Gastrocnemius medialis (tissue), 4 donors: Measurements from ENCODE around the gene COL23A1. TPM values are rescaled to one million over a fixed set of nuclear protein-coding genes. Genes with fewer than 3 reads are reported as not detected.
"Not testable (repeated sequence)": the region's sequence is repeated elsewhere in the genome, so short reads cannot be mapped to it uniquely, and the experiment has no call there.

Experiments
- ATAC-seq, 2 donors: fragments of 150-250 bp; one replicate each; pipeline ENCODE4 v1.9.1; 2016
- DNase-seq, 2 donors: peaks; one replicate each; pipeline ENCODE4 v3.0.0-alpha.2; 2019
- H3K27ac ChIP-seq, 4 donors: fragments of 200-600 bp; sonication (generic); 1 replicate in 1 of 4; 2 replicates in 3 of 4; pipeline ENCODE4 v1.5.1; 2016 to 2018; ENCODE audit warnings: mild to moderate bottlenecking in 2 of 4, moderate library complexity in 1 of 4
- H3K27me3 ChIP-seq, 3 donors: fragments of 200-600 bp; sonication (generic) in 2 of 3; 1 replicate in 1 of 3; 2 replicates in 2 of 3; pipeline versions ENCODE4 v1.5.1 to v1.6.0; 2016 to 2019; ENCODE audit warnings: mild to moderate bottlenecking in 1 of 3, moderate library complexity in 1 of 3
- H3K36me3 ChIP-seq, 2 donors: fragments of 200-600 bp; sonication (generic) in 1 of 2; one replicate each; pipeline ENCODE4 v1.5.1; 2017 to 2018
- H3K4me1 ChIP-seq, 2 donors: fragments of 200-600 bp; sonication (generic) in 1 of 2; one replicate each; pipeline ENCODE4 v1.5.1; 2016 to 2017; ENCODE audit warnings: mild to moderate bottlenecking in 2 of 2
- H3K4me3 ChIP-seq, 4 donors: fragments of 200-600 bp; sonication (generic) in 3 of 4; 1 replicate in 1 of 4; 2 replicates in 3 of 4; pipeline ENCODE4 v1.5.1; 2016 to 2019; ENCODE audit warnings: mild to moderate bottlenecking in 2 of 4
- H3K9me3 ChIP-seq, 3 donors: fragments of 200-600 bp; sonication (generic) in 2 of 3; 1 replicate in 1 of 3; 2 replicates in 2 of 3; pipeline ENCODE4 v1.5.1; 2016 to 2019
- POLR2A ChIP-seq, 2 donors: fragments of 450-650 bp; IDR thresholded peaks; one replicate each; pipeline ENCODE4 v1.6.1; 2017; ENCODE audit warnings: antibody characterized with exemption in 2 of 2, mild to moderate bottlenecking in 2 of 2, moderate library complexity in 2 of 2
- in situ Hi-C, 4 donors: fragments of 200-750 bp; cut with MboI; loops; one replicate each; pipeline versions ENCODE4 v1.15.0 to v1.8.0; 2017; ENCODE audit warnings: low sequenced_read_pairs in 4 of 4
- intact Hi-C: fragments of 100-400 bp; cut with DNase I; formaldehyde crosslinking; loops from one replicate; pipeline ENCODE4 v1.15.1; 2023; ENCODE audit warnings: low total_unique reads
- total RNA-seq, 4 donors: library from RNA; depleted of rRNA; stranded (reverse); fragments of >200 nt; gene quantifications; one replicate each; pipeline versions ENCODE4 v1.1.0 to v1.2.3, GENCODE V29; 2016
- TF ChIP-seq, protein P1 (sequence below), 5 experiments: fragments of 450-650 bp in 3 of 5; fragments of 200-600 bp in 2 of 5; sonication (generic) in 2 of 5; IDR thresholded peaks in 4 of 5; conservative IDR thresholded peaks in 1 of 5; 1 replicate in 4 of 5; 2 replicates in 1 of 5; pipeline ENCODE4 v1.5.1; 2016 to 2019; ENCODE audit warnings: antibody characterized with exemption in 5 of 5, mild to moderate bottlenecking in 3 of 5, moderate library complexity in 3 of 5

The COL23A1 gene
- total RNA-seq, 4 donors from 2014 or later: 0.62 to 1.1 (median 0.97) TPM; not detected in 1

DNA sequence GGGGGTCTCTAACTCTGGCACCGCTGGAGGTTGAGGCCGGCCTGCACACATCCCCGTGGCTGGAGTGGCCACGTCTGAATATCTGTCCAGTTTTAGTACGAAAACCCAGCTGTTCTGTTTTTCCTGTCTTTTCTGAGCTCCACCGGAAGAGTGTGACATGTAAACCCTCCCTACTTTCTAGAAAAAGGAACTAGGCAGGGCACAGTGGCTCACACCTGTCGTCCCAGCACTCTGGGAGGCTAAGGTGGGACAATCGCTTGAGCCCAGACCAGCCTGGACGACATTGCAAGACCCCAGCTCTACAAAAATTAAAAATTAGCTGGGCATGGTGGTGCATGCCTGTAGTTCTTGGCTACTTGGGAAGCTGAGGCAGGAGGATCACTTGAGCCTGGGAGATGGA, 349.4 kb downstream of the COL23A1 start:
- Histone ChIP-seq H3K4me3 (no peak overlapping the region), H3K4me1 (peaks cover 37 to 53% of the 10 kb centered on the region in 2 donors), H3K27me3 (no peaks in the 10 kb centered on the region), H3K9me3 (no peaks in the 10 kb centered on the region), H3K27ac (peak overlapping the region; percentile 86 to 94 (median 92)), H3K36me3 (no peaks in the 10 kb centered on the region)
- ATAC-seq (no peak), DNase-seq (no peak)
- intact Hi-C loops: no loop called here
- TF ChIP-seq, protein P1, sequence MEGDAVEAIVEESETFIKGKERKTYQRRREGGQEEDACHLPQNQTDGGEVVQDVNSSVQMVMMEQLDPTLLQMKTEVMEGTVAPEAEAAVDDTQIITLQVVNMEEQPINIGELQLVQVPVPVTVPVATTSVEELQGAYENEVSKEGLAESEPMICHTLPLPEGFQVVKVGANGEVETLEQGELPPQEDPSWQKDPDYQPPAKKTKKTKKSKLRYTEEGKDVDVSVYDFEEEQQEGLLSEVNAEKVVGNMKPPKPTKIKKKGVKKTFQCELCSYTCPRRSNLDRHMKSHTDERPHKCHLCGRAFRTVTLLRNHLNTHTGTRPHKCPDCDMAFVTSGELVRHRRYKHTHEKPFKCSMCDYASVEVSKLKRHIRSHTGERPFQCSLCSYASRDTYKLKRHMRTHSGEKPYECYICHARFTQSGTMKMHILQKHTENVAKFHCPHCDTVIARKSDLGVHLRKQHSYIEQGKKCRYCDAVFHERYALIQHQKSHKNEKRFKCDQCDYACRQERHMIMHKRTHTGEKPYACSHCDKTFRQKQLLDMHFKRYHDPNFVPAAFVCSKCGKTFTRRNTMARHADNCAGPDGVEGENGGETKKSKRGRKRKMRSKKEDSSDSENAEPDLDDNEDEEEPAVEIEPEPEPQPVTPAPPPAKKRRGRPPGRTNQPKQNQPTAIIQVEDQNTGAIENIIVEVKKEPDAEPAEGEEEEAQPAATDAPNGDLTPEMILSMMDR (IDR thresholded peaks at IDR 0.05 in 4 of 5, conservative IDR thresholded peaks at IDR 0.05 in 1 of 5): no peak
- TF ChIP-seq POLR2A (IDR thresholded peaks at IDR 0.05): no peak
- in situ Hi-C loops: no loop called here

DNA sequence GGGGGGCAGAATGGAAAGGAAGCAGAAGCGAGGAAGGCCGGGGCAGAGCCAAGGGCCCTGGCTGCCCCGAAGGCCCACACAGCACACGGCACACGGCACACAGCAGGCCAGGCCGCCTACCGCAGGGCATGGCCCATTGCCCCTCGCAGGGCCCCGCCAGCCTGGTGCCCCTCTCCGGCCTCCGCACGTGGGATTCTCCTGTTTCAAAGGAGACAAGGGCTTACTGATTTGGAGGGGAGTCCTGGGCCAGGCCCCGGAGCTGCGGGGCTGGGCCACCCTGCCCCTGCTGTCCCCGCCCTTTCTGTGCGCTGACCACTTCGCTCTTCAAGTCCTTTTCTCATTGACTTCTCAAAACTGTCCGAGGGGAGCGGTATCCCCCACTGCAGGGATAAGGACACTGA, 349.9 kb downstream of the COL23A1 start:
- in situ Hi-C loops: no loop called here
- no peaks in the 10 kb centered on the region for H3K36me3 ChIP-seq
- TF ChIP-seq, protein P1 (IDR thresholded peaks at IDR 0.05 in 4 of 5, conservative IDR thresholded peaks at IDR 0.05 in 1 of 5): no peak
- TF ChIP-seq POLR2A (IDR thresholded peaks at IDR 0.05): no peak
- no peak for ATAC-seq
- H3K27me3 ChIP-seq: no peaks in the 10 kb centered on the region
- H3K4me3 ChIP-seq: no peak overlapping the region
- intact Hi-C loops: no loop called here
- peak overlapping the region; percentile 86 to 94 (median 92) for H3K27ac ChIP-seq
- no peaks in the 10 kb centered on the region for H3K9me3 ChIP-seq
- no peak for DNase-seq
- H3K4me1 ChIP-seq: peaks cover 37 to 53% of the 10 kb centered on the region in 2 donors

DNA sequence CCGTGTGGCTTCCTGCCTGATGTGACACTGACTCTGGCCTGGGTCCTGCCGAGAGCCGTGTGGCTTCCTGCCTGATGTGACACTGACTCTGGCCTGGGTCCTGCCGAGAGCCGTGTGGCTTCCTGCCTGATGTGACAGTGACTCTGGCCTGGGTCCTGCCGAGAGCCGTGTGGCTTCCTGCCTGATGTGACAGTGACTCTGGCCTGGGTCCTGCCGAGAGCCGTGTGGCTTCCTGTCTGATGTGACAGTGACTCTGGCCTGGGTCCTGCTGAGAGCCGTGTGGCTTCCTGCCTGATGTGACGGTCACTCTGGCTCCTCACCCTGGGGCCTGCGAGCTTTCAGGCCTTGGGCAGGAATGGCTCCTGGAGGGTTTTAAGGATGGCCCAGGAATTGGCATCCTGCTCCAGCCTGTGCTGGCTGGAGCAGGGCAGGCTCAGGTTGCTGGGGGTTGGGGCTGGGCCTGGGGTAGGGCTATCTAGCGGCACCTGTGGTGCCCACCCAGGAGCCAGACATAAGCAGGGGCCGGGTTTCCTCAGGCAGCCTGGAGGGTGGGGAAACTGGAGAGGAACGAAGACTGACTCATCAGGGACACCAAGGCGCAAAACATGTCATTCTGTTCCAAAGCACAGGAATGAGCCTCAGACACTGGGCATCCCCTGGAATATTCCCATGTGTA, 350.4 kb downstream of the COL23A1 start:
- H3K27me3 ChIP-seq, H3K36me3 ChIP-seq, H3K9me3 ChIP-seq, in situ Hi-C loops: not testable (repeated sequence)
- DNase-seq (peak in 1 of 2 donors; percentile 68), ATAC-seq (peak; percentile 57 to 67)
- H3K4me1 ChIP-seq: peaks cover 37 to 53% of the 10 kb centered on the region in 2 donors
- peak overlapping the region; percentile 86 to 94 (median 92) for H3K27ac ChIP-seq
- intact Hi-C loops: loop anchor here (5.0 to 10.0 kb wide), 3 partner anchors 117 to 1315 kb away; partner anchors contain the start of gene RUFY1
- peak overlapping the region in 1 of 4 donors; percentile 19 for H3K4me3 ChIP-seq

DNA sequence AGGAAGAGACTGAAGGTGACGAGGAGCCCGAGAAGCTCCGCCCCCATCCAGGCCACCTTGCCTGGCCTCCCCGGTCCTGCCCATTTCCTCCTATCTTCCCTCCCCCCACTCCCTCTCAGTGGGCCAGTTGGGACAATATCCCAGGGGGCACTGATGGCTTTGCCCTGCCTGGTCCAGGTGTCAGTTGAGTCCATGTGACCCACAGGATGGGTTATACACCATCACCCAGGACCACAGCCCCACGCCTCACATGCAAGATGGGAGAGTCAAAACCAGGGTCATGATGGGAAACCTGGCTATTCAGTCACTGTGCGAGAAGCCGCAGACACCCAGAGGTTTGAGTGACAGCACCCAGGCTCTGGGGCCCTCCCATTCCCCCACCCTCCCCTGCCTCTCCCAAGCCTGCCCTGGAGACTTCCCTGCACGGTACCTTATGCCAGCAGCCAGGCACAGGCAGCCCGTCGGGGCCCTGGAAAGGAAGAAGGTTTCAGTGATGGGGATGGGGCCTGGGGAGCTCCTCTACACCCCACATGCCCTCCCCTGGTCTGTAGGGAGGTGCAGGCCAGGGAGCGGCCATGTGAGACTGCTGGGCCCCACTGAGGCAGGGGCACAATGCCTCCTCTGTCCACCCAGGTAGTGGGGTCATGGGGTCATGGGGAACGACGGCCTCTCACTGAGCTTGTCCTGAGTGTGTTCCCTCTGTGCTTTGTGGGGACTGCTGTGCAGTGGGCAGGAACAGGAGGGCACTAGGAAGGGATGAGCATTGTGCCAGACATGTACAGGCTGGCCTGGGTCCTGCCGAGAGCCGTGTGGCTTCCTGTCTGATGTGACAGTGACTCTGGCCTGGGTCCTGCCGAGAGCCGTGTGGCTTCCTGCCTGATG, 351.2 kb downstream of the COL23A1 start:
- ATAC-seq (no peak), DNase-seq (peak in 1 of 2 donors; percentile 50)
- H3K36me3 ChIP-seq: no peaks in the 10 kb centered on the region
- H3K27me3 ChIP-seq: no peaks in the 10 kb centered on the region
- peaks cover 37 to 53% of the 10 kb centered on the region in 2 donors for H3K4me1 ChIP-seq
- H3K9me3 ChIP-seq: no peaks in the 10 kb centered on the region
- in situ Hi-C loops (no loop called here), intact Hi-C loops (loop anchor here (5.0 to 10.0 kb wide), 3 partner anchors 117 to 1316 kb away; partner anchors contain the start of gene RUFY1)
- peak overlapping the region; percentile 86 to 94 (median 92) for H3K27ac ChIP-seq
- TF ChIP-seq POLR2A (IDR thresholded peaks at IDR 0.05): no peak
- TF ChIP-seq, protein P1 (IDR thresholded peaks at IDR 0.05 in 4 of 5, conservative IDR thresholded peaks at IDR 0.05 in 1 of 5): no peak
- H3K4me3 ChIP-seq: no peak overlapping the region

DNA sequence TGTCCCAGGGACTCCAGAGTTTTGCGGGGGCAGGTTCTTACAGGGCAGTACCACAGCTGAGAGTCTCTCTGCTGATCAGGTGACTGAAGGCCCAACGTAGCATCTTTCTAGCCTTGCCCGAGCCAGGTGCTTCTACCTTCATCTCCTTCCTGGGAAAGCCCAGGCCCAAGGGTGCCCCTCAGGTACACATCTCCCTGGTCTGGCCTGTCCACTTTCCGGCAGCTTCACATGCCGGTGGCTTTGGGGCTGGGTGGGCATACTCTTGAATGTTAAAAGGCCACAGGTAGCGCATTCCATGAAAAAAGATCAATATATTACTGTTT, 351.9 kb downstream of the COL23A1 start:
- no peaks in the 10 kb centered on the region for H3K27me3 ChIP-seq
- no peaks in the 10 kb centered on the region for H3K9me3 ChIP-seq
- no peak overlapping the region for H3K4me3 ChIP-seq
- ATAC-seq (no peak), DNase-seq (no peak)
- no peaks in the 10 kb centered on the region for H3K36me3 ChIP-seq
- TF ChIP-seq POLR2A (IDR thresholded peaks at IDR 0.05): no peak
- TF ChIP-seq, protein P1 (IDR thresholded peaks at IDR 0.05 in 4 of 5, conservative IDR thresholded peaks at IDR 0.05 in 1 of 5): no peak
- H3K27ac ChIP-seq: peak overlapping the region; percentile 49 to 94 (median 92)
- intact Hi-C loops: loop anchor here (5.0 to 10.0 kb wide), 3 partner anchors 116 to 1317 kb away; partner anchors contain the start of gene RUFY1
- in situ Hi-C loops: no loop called here
- H3K4me1 ChIP-seq: peaks cover 39 to 53% of the 10 kb centered on the region in 2 donors
